Esophagus muscularis mucosa (tissue), 4 donors: ENCODE results near the gene EVI5L. TPM values are rescaled to one million over a fixed set of nuclear protein-coding genes. Genes with fewer than 3 reads are reported as not detected.

Source experiments
- DNase-seq: peaks from one replicate; pipeline ENCODE4 v3.0.0-alpha.2; 2017; ENCODE audit errors: extremely low spot score
- H3K27ac ChIP-seq, 4 donors: fragments of 200-600 bp; sonication (generic); replicated peaks in 1 of 4; 1 replicate in 3 of 4; 2 replicates in 1 of 4; pipeline ENCODE4 v1.5.1; 2016 to 2019; ENCODE audit warnings: mild to moderate bottlenecking in 1 of 4
- H3K27me3 ChIP-seq, 4 donors: fragments of 200-600 bp; sonication (generic); one replicate each; pipeline versions ENCODE4 v1.5.1 to v1.6.0; 2016 to 2019
- H3K36me3 ChIP-seq, 4 donors: fragments of 200-600 bp; sonication (generic); one replicate each; pipeline ENCODE4 v1.5.1; 2016 to 2019
- H3K4me1 ChIP-seq, 4 donors: fragments of 200-600 bp; sonication (generic); one replicate each; pipeline ENCODE4 v1.5.1; 2016 to 2019
- H3K4me3 ChIP-seq, 4 donors: fragments of 200-600 bp; sonication (generic); 1 replicate in 2 of 4; 2 replicates in 2 of 4; pipeline ENCODE4 v1.5.1; 2016 to 2019; ENCODE audit warnings: mild to moderate bottlenecking in 4 of 4, moderate library complexity in 1 of 4
- H3K9me3 ChIP-seq, 4 donors: fragments of 200-600 bp; sonication (generic); 1 replicate in 3 of 4; 2 replicates in 1 of 4; pipeline ENCODE4 v1.5.1; 2016 to 2019
- EP300 ChIP-seq: sonication (generic); formaldehyde crosslinking; IDR thresholded peaks from one replicate; pipeline ENCODE4 v1.6.1; 2017; ENCODE audit warnings: antibody characterized with exemption
- POLR2A ChIP-seq: fragments of 450-650 bp; IDR thresholded peaks from one replicate; pipeline ENCODE4 v1.6.1; 2017; ENCODE audit warnings: antibody characterized with exemption, moderate library complexity, mild to moderate bottlenecking, low read depth
- POLR2AphosphoS5 ChIP-seq, 2 donors: sonication (generic); formaldehyde crosslinking; IDR thresholded peaks; one replicate each; pipeline ENCODE4 v1.6.1; 2017; ENCODE audit warnings: antibody characterized with exemption in 2 of 2
- WGBS: methylation state at CpG from one replicate; pipeline ENCODE4 v1.1.5; 2018; 5-methylcytosine and 5-hydroxymethylcytosine counted together
- intact Hi-C: fragments of 100-400 bp; cut with DNase I; formaldehyde crosslinking; loops from one replicate; pipeline ENCODE4 v1.15.1; 2023
- total RNA-seq, 4 donors: library from RNA; depleted of rRNA; stranded (reverse); fragments of >200 nt; gene quantifications; one replicate each; pipeline versions ENCODE4 v1.1.0 to v1.2.1, GENCODE V29; 2016
- TF ChIP-seq, protein P1 (sequence below), 3 experiments: fragments of 200-600 bp in 2 of 3; fragments of 450-650 bp in 1 of 3; sonication (generic) in 2 of 3; IDR thresholded peaks; one replicate each; pipeline ENCODE4 v1.5.1; 2017 to 2019; ENCODE audit warnings: antibody characterized with exemption in 3 of 3, mild to moderate bottlenecking in 2 of 3, moderate library complexity in 1 of 3

EVI5L gene
- total RNA-seq, 4 donors from 2014 or later: 19.9 to 42.0 (median 29.2) TPM

DNA sequence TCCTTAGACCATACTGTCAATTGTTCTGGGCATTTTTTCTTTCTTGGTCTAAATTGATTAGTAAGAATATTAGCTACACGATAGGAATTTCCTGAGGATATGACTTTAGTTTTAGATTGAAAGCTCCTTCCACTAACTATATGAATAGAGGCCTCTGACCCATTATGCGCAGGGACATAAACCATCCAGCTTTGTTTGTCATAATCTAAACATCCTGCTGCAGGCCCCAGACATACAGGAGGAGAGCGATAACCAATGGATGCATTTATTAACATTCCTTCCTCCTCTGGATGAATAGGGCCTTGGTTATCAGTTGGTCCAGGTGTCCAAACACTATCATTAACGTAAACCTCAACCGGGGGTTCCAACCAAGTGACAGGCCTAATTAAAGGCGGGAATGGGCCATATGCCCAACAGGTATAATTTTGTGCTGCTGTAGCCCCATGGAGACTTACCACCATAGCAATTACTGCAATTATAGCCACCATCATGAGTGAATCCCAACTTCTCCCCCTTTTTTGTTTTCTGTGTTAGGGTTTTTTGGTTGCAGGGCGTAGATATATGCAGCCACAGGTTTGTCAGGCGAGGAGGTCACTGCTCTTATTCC is 34.4 kb upstream of the EVI5L start:
- intact Hi-C loops: loop anchor here (2.0 to 10.0 kb wide), 3 partner anchors 111 to 228 kb away; partner anchors contain the start of gene TRAPPC5
- WGBS: 47% methylated on average over 7 of the region's 8 CpGs

DNA sequence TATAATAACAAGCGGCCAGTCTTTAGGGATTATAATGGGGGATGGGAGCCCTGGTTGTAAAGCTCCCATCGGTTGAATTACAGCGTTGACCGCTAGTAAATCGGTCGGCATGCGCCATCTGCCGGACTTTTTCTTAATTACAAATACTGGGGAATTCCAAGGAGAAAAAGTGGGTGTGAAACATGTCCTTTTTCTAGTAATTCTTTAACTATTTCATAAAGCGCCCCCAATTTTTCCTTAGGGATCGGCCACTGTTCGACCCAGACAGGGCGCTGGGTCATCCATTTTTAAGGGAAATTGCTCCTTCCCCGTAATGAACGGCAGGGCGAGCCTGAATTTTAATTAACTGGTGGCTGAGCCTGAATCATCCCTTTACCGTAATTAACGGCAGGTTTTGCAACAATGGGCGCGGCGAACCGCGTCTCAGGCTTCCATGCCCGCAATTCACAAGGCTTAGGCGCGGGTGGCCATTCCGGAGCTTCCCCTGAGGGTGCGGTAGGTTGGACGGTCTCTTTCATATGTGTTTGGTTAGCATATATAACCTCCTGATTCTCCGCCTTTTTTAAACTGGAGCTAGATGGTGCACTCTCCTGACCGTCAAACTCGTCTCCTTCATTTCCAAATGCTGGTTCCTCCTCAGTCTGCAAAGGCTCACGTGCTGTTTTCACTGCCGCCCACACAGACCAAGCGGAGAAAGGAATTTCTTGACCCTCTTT is 30.2 kb upstream of the EVI5L start:
- 3% methylated on average over 34 of the region's 34 CpGs for WGBS

More for the DNA sequence above, 34.4 kb upstream of the EVI5L start:
- Histone ChIP-seq H3K36me3 (no peaks in the 10 kb centered on the region), H3K27me3 (peaks cover 0 to 55% (median 4%) of the 10 kb centered on the region in 4 donors), H3K4me3 (no peak overlapping the region), H3K9me3 (no peaks in the 10 kb centered on the region), H3K27ac (no peak overlapping the region), H3K4me1 (peaks cover 0 to 14% (median 13%) of the 10 kb centered on the region in 4 donors)
- DNase-seq: no peak
- TF ChIP-seq POLR2A (no peak), POLR2AphosphoS5 (IDR thresholded peaks at IDR 0.05) (no peak), EP300 (no peak)
- TF ChIP-seq, protein P1, sequence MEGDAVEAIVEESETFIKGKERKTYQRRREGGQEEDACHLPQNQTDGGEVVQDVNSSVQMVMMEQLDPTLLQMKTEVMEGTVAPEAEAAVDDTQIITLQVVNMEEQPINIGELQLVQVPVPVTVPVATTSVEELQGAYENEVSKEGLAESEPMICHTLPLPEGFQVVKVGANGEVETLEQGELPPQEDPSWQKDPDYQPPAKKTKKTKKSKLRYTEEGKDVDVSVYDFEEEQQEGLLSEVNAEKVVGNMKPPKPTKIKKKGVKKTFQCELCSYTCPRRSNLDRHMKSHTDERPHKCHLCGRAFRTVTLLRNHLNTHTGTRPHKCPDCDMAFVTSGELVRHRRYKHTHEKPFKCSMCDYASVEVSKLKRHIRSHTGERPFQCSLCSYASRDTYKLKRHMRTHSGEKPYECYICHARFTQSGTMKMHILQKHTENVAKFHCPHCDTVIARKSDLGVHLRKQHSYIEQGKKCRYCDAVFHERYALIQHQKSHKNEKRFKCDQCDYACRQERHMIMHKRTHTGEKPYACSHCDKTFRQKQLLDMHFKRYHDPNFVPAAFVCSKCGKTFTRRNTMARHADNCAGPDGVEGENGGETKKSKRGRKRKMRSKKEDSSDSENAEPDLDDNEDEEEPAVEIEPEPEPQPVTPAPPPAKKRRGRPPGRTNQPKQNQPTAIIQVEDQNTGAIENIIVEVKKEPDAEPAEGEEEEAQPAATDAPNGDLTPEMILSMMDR (IDR thresholded peaks at IDR 0.05): no peak

DNA sequence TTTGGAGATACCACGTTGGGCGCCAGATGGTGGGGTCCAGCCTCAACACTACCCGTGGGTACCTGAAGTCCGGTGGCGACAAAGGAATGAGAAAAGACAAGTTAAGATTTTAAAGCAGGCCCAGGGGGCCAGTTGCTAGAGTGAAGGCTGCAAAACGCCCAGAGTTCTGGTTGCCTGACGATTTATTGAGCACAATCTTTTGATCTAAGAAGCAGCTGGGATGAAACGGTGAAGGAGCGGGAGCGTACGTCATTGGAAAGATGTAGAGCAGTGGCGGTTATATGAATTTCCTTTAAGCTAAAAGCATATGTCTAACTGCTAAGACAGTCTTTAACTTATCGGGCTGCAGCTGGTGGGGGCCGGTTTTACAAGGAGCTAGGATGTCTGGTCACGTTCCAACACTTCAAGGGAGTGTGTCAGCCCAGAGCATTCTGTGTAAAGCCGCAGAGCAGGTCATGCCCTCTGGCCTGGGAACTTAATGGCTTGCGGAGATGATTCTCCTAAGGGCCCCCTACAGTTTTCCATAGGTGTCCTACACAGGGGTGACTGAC is 28.9 kb upstream of the EVI5L start:
- Histone ChIP-seq H3K9me3 (no peaks in the 10 kb centered on the region), H3K36me3 (no peaks in the 10 kb centered on the region), H3K4me1 (peaks cover 0 to 14% (median 13%) of the 10 kb centered on the region in 4 donors), H3K27ac (no peak overlapping the region), H3K27me3 (peaks cover 0 to 86% (median 4%) of the 10 kb centered on the region in 4 donors), H3K4me3 (no peak overlapping the region)
- 86% methylated on average over 17 of the region's 17 CpGs for WGBS
- intact Hi-C loops: loop anchor here (10.0 kb wide), 1 partner anchor 446 kb away; no protein-coding TSS in a partner anchor
- DNase-seq: no peak
- TF ChIP-seq POLR2A: no peak
- no peak for TF ChIP-seq POLR2AphosphoS5 (IDR thresholded peaks at IDR 0.05)
- TF ChIP-seq EP300: no peak
- TF ChIP-seq, protein P1 (IDR thresholded peaks at IDR 0.05): no peak

More for the DNA sequence above, 30.2 kb upstream of the EVI5L start:
- H3K27ac ChIP-seq: no peak overlapping the region
- TF ChIP-seq EP300 (no peak), POLR2AphosphoS5 (IDR thresholded peaks at IDR 0.05) (no peak)
- TF ChIP-seq, protein P1 (IDR thresholded peaks at IDR 0.05): peak; percentile 47 to 84 (median 70)
- H3K4me1 ChIP-seq: peaks cover 0 to 14% (median 13%) of the 10 kb centered on the region in 4 donors
- no peaks in the 10 kb centered on the region for H3K36me3 ChIP-seq
- H3K4me3 ChIP-seq: peak overlapping the region in 3 of 4 donors; percentile 14 to 42 (median 26)
- H3K27me3 ChIP-seq: peaks cover 0 to 82% (median 4%) of the 10 kb centered on the region in 4 donors
- no peaks in the 10 kb centered on the region for H3K9me3 ChIP-seq
- intact Hi-C loops: loop anchor here (5.0 to 10.0 kb wide), 3 partner anchors 115 to 445 kb away; partner anchors contain the start of gene TRAPPC5
- DNase-seq: no peak

DNA sequence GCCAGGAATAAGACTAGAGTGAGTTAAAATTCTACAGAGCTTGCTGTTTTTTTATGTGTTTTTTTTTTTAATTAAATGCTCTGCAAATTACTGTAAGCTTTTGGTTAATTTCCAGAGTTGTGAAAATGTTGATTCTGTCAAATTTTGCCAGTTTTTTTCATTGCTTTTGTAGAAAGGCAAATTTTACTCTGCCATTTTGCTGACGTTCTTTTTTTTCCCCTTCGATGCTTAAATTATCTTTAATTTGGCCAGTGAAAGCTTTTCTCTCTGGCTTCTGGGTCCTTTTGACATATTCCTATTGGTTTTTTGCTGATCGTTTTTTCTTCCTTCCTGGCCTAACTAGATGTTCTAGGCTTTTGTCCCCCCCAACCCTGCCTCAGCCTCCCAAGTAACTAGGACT is 23.8 kb upstream of the EVI5L start:
- Histone ChIP-seq H3K9me3 (peaks cover 0 to 8% (median 1%) of the 10 kb centered on the region in 4 donors), H3K36me3 (no peaks in the 10 kb centered on the region), H3K27me3 (peaks cover 0 to 80% (median 0%) of the 10 kb centered on the region in 4 donors), H3K27ac (no peak overlapping the region), H3K4me3 (no peak overlapping the region), H3K4me1 (no peaks in the 10 kb centered on the region)
- no peak for DNase-seq
- intact Hi-C loops: loop anchor here (10.0 kb wide), 1 partner anchor 451 kb away; no protein-coding TSS in a partner anchor
- 62% methylated on average over 3 of the region's 3 CpGs for WGBS
- no peak for TF ChIP-seq POLR2A
- no peak for TF ChIP-seq EP300
- TF ChIP-seq, protein P1 (IDR thresholded peaks at IDR 0.05): no peak
- TF ChIP-seq POLR2AphosphoS5 (IDR thresholded peaks at IDR 0.05): no peak
